Measurements from ENCODE around the gene ACTL6B. TPM values are rescaled to one million over a fixed set of nuclear protein-coding genes. Genes with fewer than 3 reads are reported as not detected.
"Not testable (repeated sequence)": the region's sequence is repeated elsewhere in the genome, so short reads cannot be mapped to it uniquely, and the experiment has no call there.

The ACTL6B gene
- not detected for total RNA-seq

DNA sequence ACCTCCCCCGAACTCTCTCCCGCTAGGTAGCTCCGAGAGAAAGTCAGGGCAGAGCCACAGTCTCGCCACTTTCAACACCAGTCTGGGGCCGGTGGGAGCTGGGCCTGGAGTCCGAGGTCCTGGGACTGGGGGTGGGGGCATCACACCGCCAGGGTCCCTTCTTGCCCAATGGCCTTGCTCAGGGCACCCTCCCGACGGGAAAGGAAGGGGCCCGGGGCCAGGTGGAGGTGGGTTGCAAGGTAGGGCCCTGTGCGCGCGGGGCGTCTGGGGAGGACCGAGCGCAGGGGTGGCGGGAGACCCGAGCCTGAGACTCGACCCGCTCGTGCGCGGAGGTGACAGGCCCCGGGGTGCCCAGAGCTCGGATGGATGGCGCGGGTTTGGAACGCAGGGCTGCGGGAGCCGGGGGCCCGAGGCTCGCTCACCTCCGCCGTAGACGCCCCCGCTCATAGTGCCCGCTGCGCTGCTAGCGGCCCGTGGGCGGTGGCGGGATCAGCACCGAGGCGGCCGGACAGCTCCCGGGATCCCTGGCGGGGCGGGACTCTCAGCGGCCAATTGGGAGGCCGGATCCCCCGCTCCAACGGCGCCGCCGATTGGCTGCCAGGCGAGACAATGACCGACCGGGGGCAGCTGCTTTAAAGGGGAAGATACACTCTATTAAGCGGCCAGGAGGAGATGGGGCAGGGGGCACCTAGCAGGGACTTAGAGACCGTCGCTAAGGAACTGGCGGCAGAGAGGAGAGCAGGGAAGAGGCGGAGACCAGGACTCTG is at the start of gene ACTL6B:
ACTL6B (minus strand) TSS at position 541 of the 767 bp plus-strand sequence; CDS start at position 447, 94 bp downstream.
- Histone ChIP-seq H3K27ac (no peak within 1 kb of the TSS), H3K4me1 (ENCODE audit: control insufficient read depth in 1 of 2, low read depth in 2 of 2) (no peaks in the 10 kb centered on the region), H3K36me3 (no peaks in the 10 kb centered on the region), H3K9me3 (no peaks in the 10 kb centered on the region), H3K4me3 (no peak within 1 kb of the TSS), H3K27me3 (replicated peaks; ENCODE audit: insufficient read depth) (no peaks in the 10 kb centered on the region)
- TF ChIP-seq, protein P1, sequence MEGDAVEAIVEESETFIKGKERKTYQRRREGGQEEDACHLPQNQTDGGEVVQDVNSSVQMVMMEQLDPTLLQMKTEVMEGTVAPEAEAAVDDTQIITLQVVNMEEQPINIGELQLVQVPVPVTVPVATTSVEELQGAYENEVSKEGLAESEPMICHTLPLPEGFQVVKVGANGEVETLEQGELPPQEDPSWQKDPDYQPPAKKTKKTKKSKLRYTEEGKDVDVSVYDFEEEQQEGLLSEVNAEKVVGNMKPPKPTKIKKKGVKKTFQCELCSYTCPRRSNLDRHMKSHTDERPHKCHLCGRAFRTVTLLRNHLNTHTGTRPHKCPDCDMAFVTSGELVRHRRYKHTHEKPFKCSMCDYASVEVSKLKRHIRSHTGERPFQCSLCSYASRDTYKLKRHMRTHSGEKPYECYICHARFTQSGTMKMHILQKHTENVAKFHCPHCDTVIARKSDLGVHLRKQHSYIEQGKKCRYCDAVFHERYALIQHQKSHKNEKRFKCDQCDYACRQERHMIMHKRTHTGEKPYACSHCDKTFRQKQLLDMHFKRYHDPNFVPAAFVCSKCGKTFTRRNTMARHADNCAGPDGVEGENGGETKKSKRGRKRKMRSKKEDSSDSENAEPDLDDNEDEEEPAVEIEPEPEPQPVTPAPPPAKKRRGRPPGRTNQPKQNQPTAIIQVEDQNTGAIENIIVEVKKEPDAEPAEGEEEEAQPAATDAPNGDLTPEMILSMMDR (IDR thresholded peaks at IDR 0.05) = no peak
- ATAC-seq (ENCODE audit: insufficient number of reproducible peaks, low FRiP score, low read depth) (no peak), DNase-seq (ENCODE audit: low spot score) (no peak)

DNA sequence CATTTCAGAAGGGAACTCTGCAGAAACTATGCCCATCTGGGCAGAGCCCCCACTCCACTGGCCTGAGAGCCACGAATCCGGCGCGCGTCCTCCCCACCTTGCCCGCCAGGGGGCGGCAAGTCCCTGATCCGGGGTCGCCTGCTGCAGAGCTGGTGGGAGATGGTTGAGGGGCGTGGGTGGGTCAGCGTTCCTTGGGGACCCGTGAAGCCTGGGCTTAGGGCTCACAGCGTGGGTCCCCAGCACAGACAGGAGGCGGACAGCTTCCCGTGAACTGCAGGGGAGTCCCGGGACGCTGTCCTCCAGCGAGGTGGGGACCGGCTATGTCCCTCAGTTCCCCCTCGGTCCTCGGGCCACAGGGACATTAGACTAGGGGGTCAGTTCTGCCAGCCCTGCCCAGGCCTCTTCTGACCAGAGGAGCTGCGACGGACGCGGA is 49.1 kb upstream of the ACTL6B start:
- Histone ChIP-seq H3K27me3 (replicated peaks; ENCODE audit: insufficient read depth) (no peaks in the 10 kb centered on the region), H3K9me3 (no peaks in the 10 kb centered on the region), H3K36me3 (peaks cover 4% of the 10 kb centered on the region), H3K4me3 (peak overlapping the region; percentile 97), H3K27ac (peak overlapping the region; percentile 85 to 93), H3K4me1 (ENCODE audit: control insufficient read depth in 1 of 2, low read depth in 2 of 2) (peaks cover 13 to 20% of the 10 kb centered on the region in 2 donors)
- TF ChIP-seq, protein P1 (IDR thresholded peaks at IDR 0.05) = peak; percentile 92
- ATAC-seq (ENCODE audit: insufficient number of reproducible peaks, low FRiP score, low read depth) = peak; percentile 46
- DNase-seq (ENCODE audit: low spot score) = no peak

DNA sequence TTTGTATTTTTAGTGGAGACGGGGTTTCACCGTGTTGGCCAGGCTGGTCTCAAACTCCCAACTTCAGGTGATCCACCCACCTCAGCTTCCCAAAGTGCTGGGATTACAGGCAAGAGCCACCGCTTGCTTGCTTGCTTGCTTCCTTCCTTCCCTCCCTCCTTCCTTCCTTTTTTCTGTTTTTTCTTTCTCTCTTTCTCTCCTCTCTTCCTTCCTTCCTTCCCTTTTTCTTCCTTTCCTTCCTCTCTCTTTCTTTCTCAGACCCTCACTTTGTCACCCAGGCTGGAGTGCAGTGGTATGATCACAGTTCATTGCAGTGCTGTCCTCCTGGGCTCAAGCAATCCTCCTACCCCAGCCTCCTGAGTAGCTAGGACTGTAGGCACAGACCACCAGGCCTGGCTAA is 44.8 kb upstream of the ACTL6B start:
- H3K9me3 ChIP-seq; H3K4me1 ChIP-seq (ENCODE audit: control insufficient read depth in 1 of 2, low read depth in 2 of 2); H3K36me3 ChIP-seq; H3K27me3 ChIP-seq (replicated peaks; ENCODE audit: insufficient read depth); H3K4me3 ChIP-seq; DNase-seq (ENCODE audit: low spot score); ATAC-seq (ENCODE audit: insufficient number of reproducible peaks, low FRiP score, low read depth); H3K27ac ChIP-seq: not testable (repeated sequence)

DNA sequence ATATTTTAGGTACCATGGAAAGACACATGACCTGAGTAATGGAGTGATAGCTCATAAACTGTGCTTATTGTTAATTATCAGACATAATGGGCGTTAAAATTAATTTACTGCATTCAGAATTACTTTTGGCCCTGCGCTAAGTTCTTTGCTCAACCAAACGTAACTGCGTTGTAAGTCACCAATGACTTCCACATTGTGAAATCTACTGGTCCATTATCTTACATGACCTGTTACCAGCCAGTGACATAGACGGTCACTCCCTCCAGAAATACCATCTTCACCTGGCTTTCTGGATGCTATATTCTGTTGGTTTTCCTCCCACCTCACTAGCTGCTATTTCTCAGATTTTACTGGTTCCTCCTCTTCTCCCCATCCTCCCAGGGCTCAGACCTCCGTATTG is 42.8 kb upstream of the ACTL6B start:
- Histone ChIP-seq H3K4me1 (ENCODE audit: control insufficient read depth in 1 of 2, low read depth in 2 of 2) (peaks cover 4 to 6% of the 10 kb centered on the region in 2 donors), H3K4me3 (no peak overlapping the region), H3K27me3 (replicated peaks; ENCODE audit: insufficient read depth) (no peaks in the 10 kb centered on the region), H3K27ac (no peak overlapping the region), H3K36me3 (no peaks in the 10 kb centered on the region), H3K9me3 (no peaks in the 10 kb centered on the region)
- ATAC-seq (ENCODE audit: insufficient number of reproducible peaks, low FRiP score, low read depth) = no peak
- TF ChIP-seq, protein P1 (IDR thresholded peaks at IDR 0.05) = no peak
- DNase-seq (ENCODE audit: low spot score) = no peak

DNA sequence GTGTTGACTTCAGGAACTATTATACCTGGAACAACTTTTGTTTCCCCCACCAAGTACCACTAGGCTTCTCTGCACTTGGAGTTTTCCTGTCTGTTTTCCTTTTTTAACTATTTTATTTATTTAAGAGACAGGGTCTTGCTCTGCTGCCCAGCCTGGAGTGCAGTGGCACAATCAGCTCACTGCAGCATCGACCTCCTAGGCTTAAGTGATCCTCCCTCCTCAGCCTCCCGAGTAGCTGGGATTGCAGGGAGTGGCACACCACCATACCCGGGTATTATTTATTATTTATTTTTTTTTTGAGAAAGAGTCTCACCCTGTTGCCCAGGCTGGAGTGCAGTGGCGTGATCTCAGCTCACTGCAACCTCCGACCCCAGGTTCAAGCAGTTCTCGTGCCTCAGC is 39.9 kb upstream of the ACTL6B start:
- Histone ChIP-seq H3K9me3 (no peaks in the 10 kb centered on the region), H3K27ac (no peak overlapping the region), H3K36me3 (no peaks in the 10 kb centered on the region), H3K4me1 (ENCODE audit: control insufficient read depth in 1 of 2, low read depth in 2 of 2) (peaks cover 22 to 29% of the 10 kb centered on the region in 2 donors), H3K4me3 (no peak overlapping the region), H3K27me3 (replicated peaks; ENCODE audit: insufficient read depth) (no peaks in the 10 kb centered on the region)
- TF ChIP-seq, protein P1 (IDR thresholded peaks at IDR 0.05) = no peak
- no peak for ATAC-seq (ENCODE audit: insufficient number of reproducible peaks, low FRiP score, low read depth)
- no peak for DNase-seq (ENCODE audit: low spot score)
